Activated CD4-positive, alpha-beta T cell treated with anti-CD3 and anti-CD28 coated beads, Interleukin-2, amount 50 U/mL, for 48 hours (primary cell): ENCODE results near the gene ST6GALNAC3.
"Not testable (repeated sequence)": the region's sequence is repeated elsewhere in the genome, so short reads cannot be mapped to it uniquely, and the experiment has no call there.

ENCODE experiments used
- DNase-seq, 2 experiments: peaks; one replicate each; pipeline ENCODE4 v3.0.0-alpha.2; 2020

Gene ST6GALNAC3

GRCh38 chr1:76595024-76595423 is 520.5 kb downstream of the ST6GALNAC3 start:
- DNase-seq: no peak

DNA sequence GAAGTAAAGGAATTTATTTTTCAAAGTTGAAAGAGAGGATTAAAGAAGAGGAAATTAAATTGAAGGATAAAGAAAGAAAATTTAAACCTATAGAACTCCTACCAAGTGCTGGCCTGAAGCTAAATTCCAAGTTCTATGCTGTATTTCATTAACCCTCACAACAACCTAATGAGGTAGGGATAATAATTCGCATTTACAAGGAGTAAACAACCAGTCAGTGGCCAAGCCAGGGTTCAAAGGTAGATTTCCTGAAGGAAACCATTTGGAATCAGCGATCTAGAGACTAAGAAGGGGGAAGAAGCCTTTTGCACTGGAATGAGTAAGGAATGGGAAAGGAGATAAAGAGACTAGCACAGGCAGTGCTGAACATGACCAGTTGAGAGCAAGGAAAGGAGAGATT is 526.9 kb downstream of the ST6GALNAC3 start:
- DNase-seq: no peak

DNA sequence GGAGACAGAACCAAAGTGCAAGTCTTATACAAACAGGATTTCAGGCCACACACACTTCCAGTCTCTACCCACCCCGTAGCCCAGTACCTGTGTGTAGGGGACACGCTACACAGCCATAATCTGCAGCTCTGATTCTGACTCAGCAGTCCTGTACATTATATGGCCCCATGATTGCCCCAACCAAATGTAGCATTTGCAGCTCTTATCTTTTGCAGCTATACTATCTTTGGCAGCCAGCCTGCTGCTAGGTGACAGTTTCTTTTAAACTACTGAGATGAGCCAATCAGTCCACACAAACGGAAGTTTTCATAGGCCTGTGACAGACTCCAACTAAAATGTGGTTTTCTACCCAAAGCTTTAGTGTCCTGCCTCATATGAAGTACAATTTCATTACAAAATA is 533.2 kb downstream of the ST6GALNAC3 start:
- DNase-seq: no peak

- no peak for DNase-seq
Measured at GRCh38 chr1:76611770-76612445, 537.4 kb downstream of the ST6GALNAC3 start.

DNA sequence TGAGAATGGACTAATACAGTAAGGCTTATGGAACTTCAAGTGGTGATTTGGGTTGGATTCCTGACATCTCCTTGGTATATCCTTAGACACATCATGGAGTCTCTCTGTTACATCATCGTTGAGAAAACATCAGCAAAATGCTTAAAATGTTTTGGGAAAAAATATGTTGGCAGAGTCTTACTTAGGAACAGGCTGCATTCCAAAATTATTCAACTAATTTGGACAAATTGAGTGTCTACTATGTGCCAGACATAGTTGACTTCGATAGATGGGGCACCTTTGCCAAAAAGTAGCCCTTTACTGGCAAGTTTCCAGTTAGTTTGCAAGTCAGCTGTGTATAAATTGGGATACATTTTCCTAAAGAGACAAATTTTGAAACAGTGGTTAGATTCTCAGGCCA is 539.3 kb downstream of the ST6GALNAC3 start:
- DNase-seq: no peak

- no peak for DNase-seq
Measured at GRCh38 chr1:76615253-76616035, 540.9 kb downstream of the ST6GALNAC3 start.

DNA sequence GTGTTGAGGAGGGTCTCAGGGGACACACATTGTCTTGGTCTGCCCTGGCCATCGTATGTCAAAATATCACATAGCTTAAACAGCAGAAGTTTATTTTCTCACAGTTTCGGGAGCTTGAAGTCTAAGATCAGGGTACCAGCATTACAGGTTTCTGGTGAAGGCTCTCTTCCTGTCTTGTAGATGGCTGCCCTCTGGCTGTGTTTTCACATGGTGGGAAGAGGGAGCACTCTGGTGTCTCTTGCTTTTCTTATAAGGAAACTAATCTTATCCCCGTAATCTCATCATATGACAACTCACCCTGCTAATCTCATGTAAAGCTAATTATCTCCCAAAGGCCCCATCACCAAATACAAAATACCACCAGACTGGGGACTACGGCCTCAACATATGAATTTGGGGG is 545.8 kb downstream of the ST6GALNAC3 start:
- no peak for DNase-seq

DNA sequence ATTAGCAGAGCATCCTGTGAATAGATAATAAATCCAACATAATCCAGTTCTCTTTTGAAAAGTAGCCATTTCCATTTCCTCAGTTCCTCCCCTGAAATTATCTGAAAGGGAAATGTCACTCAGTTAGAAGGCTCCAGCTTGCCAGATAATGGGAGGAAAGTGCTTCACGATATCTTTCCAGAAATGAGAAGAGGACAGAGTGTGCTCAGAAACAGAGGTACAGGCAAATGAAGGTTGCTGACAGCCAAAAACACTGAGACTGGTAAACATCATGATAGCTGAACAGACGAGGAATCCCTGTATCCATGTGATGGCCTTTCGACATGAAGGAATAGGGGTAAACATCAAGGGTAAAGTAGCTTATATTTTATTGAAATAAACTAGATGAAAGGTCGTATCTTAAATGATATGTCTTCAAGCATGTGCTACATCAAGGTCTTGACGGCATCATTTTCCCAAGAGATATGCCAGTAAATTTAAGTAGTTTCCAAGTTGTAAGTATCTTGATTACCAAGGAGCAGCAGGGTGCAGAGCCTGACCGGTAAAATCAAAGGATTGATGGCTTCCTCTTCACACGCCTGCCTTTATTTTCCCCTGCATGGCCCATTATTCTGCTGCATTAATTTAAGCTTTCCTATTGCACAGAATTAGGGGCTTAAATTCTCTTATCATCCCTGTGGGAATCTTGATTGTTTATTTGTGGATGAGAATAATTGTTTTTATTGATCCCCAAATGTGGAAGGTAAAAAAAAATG is 548.4 kb downstream of the ST6GALNAC3 start:
- no peak for DNase-seq

- DNase-seq: no peak
Measured at GRCh38 chr1:76625886-76626678, 551.5 kb downstream of the ST6GALNAC3 start.

DNA sequence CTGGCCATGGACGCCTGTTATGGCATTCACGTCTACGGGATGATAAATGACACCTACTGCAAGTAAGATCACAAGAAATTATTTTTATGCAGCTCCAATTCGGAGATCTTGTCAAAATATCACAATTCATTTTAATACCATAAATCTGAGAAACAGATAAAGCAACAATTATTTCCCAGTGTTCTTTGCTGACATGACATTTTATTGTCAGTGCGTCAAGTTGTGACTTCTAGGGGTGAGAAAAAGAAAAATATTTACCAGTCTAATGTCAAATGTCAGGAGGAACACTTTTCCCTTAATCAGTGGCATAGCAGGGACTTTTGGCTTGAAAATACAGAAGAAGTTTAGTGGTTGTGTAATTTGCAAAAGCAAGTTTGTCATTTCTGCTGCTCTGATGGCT is 553.0 kb downstream of the ST6GALNAC3 start:
- DNase-seq: no peak

GRCh38 chr1:76627901-76628300 is 553.4 kb downstream of the ST6GALNAC3 start:
- DNase-seq: no peak

DNA sequence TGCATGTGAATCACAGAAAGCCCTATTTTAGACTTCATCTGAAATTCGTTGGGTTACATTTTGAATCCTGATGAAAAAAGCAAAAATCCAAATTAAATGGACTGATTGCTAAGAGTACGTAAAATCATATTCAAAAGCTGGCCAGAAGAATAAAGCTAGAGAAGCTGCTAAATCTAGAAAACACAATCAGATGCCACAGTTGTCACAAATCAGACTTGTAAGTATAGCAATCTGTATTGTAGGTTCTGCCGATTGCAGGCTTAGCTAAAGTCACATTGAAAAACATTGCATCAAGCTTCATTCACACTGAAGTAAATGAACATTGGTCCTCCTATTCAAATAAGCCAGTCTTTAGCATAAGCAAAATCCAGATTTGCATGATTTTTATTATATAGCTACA is 557.6 kb downstream of the ST6GALNAC3 start:
- DNase-seq: no peak

- no peak for DNase-seq
Measured at GRCh38 chr1:76635784-76636183, 561.2 kb downstream of the ST6GALNAC3 start.

DNA sequence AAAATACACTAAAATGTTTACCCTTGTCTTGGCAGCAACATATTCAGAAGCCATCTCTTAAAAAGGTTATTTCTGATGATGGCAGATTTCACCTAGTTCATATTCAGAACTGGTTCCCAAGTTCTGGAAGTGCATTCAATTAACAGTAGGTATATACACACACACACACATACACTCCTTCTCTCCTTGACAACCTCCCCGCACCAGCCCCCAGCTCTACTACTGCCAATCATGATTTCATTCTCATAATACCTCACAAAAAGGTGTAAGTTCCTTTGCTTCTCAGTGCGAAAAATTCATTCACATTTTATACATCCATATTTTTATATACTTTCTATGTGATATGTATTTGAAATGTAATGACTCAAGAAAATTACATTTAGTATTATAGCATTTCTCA is 564.6 kb downstream of the ST6GALNAC3 start:
- DNase-seq: no peak

GRCh38 chr1:76640092-76640491 is 565.5 kb downstream of the ST6GALNAC3 start:
- no peak for DNase-seq

GRCh38 chr1:76640723-76641122 is 566.2 kb downstream of the ST6GALNAC3 start:
- no peak for DNase-seq

DNA sequence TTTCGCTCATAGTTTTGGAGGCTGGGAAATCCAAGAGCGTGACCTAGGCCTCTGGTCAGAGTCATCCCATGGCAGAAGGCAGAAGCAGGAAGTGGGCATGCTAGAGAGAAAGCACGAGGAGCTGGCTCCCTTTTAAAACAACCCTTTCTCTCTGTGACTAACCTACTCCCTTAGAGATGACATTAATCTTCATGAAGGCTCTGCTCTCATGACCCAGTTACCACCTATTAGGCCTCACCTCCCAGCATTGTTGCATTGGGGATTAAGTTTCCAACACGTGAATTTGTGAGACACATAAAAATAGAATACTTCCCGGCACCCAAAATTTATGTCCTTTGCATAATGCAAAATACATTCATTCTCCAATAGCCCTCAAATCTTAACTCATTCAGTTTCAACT is 569.6 kb downstream of the ST6GALNAC3 start:
- no peak for DNase-seq

DNA sequence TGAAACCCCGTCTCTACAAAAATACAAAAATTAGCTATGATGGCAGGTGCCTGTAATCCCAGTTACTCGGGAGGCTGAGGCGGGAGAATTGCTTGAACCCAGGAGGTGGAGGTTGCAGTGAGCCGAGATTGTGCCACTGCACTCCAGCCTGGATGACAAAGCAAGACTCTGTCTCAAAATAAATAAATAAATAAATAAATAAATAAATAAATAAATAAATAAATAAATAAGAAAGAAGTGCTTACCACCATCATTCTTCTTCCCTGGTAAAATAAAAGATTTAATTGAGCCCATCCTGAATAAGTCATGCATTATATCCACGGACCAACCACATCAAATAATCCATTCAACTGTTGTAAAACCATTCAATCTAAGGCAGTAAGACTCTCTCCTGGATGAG is 578.3 kb downstream of the ST6GALNAC3 start:
- DNase-seq: not testable (repeated sequence)

- DNase-seq: no peak
Measured at GRCh38 chr1:76657623-76658022, 583.1 kb downstream of the ST6GALNAC3 start.

- no peak for DNase-seq
Measured at GRCh38 chr1:76659171-76659940, 584.8 kb downstream of the ST6GALNAC3 start.

DNA sequence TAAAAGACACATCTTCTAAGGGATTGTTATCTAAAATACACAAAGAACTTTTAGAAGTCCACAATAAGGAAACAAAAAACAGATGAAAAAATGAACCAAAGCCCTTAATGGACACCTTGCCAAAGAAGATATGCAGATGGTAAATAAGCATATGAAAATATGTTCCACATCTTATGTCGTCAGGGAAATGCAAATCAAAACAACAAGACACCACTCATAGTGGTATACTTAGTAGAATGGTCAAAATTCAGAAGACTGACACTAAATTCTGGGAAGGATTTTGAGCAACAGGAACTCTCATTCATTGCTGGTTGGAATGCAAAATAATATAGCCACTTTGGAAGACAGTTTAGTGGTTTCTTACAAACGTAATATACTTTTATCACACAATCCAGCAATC is 587.0 kb downstream of the ST6GALNAC3 start:
- no peak for DNase-seq

- no peak for DNase-seq
Measured at GRCh38 chr1:76666499-76666898, 592.0 kb downstream of the ST6GALNAC3 start.
